HG02885 (cell line): ENCODE results near the gene SAA4.
"Not testable (repeated sequence)": the region's sequence is repeated elsewhere in the genome, so short reads cannot be mapped to it uniquely, and the experiment has no call there.

ENCODE experiments used
- ATAC-seq: cut with Tn5 transposase; IDR thresholded peaks from one replicate; pipeline ENCODE4 v1.9.1; 2021; ENCODE audit warnings: mild to moderate bottlenecking; ENCODE audit not compliant: unreplicated experiment, poor library complexity

The SAA4 gene

GRCh38 chr11:18196532-18196931 lies 40.1 kb downstream of the SAA4 start:
- ATAC-seq, result no peak

GRCh38 chr11:18193010-18193409 lies 43.6 kb downstream of the SAA4 start:
- ATAC-seq, result no peak

- ATAC-seq, result no peak
Measured at GRCh38 chr11:18191376-18191775, 45.2 kb downstream of the SAA4 start.

GRCh38 chr11:18189476-18190245 lies 46.9 kb downstream of the SAA4 start:
- not testable (repeated sequence) for ATAC-seq

GRCh38 chr11:18188796-18189195 lies 47.8 kb downstream of the SAA4 start:
- ATAC-seq, result no peak
